Thyroid gland (tissue), 4 donors: ENCODE data around the gene BTRC. TPM values are rescaled to one million over a fixed set of nuclear protein-coding genes. Genes with fewer than 3 reads are reported as not detected.

Source experiments
- DNase-seq, 2 donors: peaks; one replicate each; pipeline ENCODE4 v3.0.0-alpha.2; 2019
- H3K27ac ChIP-seq, 3 donors: fragments of 200-600 bp; sonication (generic); 1 replicate in 2 of 3; 2 replicates in 1 of 3; pipeline ENCODE4 v1.5.1; 2016 to 2019; ENCODE audit warnings: mild to moderate bottlenecking in 1 of 3, moderate library complexity in 1 of 3
- H3K27me3 ChIP-seq: fragments of 200-600 bp; sonication (generic); one replicate; pipeline ENCODE4 v1.5.1; 2019
- H3K36me3 ChIP-seq, 2 donors: fragments of 200-600 bp; sonication (generic); one replicate each; pipeline ENCODE4 v1.5.1; 2016 to 2019
- H3K4me1 ChIP-seq, 2 donors: fragments of 200-600 bp; sonication (generic); one replicate each; pipeline ENCODE4 v1.5.1; 2017 to 2019
- H3K4me3 ChIP-seq, 3 donors: fragments of 200-600 bp; sonication (generic); replicated peaks in 1 of 3; 1 replicate in 2 of 3; 2 replicates in 1 of 3; pipeline ENCODE4 v1.5.1; 2016; ENCODE audit warnings: mild to moderate bottlenecking in 1 of 3
- H3K9me3 ChIP-seq: fragments of 200-600 bp; sonication (generic); one replicate; pipeline ENCODE4 v1.5.1; 2017
- CTCF ChIP-seq, 6 experiments: fragments of 200-600 bp in 3 of 6; fragments of 450-650 bp in 3 of 6; sonication (generic) in 3 of 6; IDR thresholded peaks; one replicate each; pipeline ENCODE4 v1.5.1; 2016 to 2019; ENCODE audit warnings: antibody characterized with exemption in 6 of 6, mild to moderate bottlenecking in 2 of 6, inconsistent platforms in 1 of 6, moderate library complexity in 1 of 6
- POLR2A ChIP-seq, 2 donors: fragments of 450-650 bp; IDR thresholded peaks; one replicate each; pipeline ENCODE4 v1.6.1; 2017; ENCODE audit warnings: antibody characterized with exemption in 2 of 2, mild to moderate bottlenecking in 2 of 2, moderate library complexity in 1 of 2
- WGBS, 2 donors: methylation state at CpG; one replicate each; pipeline ENCODE4 v1.1.5; 2017; 5-methylcytosine and 5-hydroxymethylcytosine counted together
- intact Hi-C: fragments of 100-400 bp; cut with DNase I; formaldehyde crosslinking; loops from one replicate; pipeline ENCODE4 v1.15.1; 2023
- total RNA-seq, 4 donors: library from RNA; depleted of rRNA; stranded (reverse); fragments of >200 nt; gene quantifications; one replicate each; pipeline ENCODE4 v1.2.3, GENCODE V29; 2016

The BTRC gene
- total RNA-seq, 4 donors from 2014 or later: 14.5 to 70.4 (median 22.7) TPM

- Histone ChIP-seq H3K27ac (no peak overlapping the region), H3K4me3 (no peak overlapping the region), H3K27me3 (peaks cover 11% of the 10 kb centered on the region), H3K4me1 (peaks cover 6 to 20% of the 10 kb centered on the region in 2 donors), H3K36me3 (no peaks in the 10 kb centered on the region), H3K9me3 (no peaks in the 10 kb centered on the region)
- TF ChIP-seq POLR2A (IDR thresholded peaks at IDR 0.05) (no peak), CTCF (IDR thresholded peaks at IDR 0.05) (no peak)
- 19 to 45% methylated on average over 16 to 28 of the region's 59 CpGs for WGBS, 2 donors
- intact Hi-C loops: loop anchor here (5.0 kb wide), 1 partner anchor 294 kb away; no protein-coding TSS in a partner anchor
- DNase-seq: no peak
Observed at GRCh38 chr10:101566333-101567164, 212.6 kb downstream of the BTRC start.

DNA sequence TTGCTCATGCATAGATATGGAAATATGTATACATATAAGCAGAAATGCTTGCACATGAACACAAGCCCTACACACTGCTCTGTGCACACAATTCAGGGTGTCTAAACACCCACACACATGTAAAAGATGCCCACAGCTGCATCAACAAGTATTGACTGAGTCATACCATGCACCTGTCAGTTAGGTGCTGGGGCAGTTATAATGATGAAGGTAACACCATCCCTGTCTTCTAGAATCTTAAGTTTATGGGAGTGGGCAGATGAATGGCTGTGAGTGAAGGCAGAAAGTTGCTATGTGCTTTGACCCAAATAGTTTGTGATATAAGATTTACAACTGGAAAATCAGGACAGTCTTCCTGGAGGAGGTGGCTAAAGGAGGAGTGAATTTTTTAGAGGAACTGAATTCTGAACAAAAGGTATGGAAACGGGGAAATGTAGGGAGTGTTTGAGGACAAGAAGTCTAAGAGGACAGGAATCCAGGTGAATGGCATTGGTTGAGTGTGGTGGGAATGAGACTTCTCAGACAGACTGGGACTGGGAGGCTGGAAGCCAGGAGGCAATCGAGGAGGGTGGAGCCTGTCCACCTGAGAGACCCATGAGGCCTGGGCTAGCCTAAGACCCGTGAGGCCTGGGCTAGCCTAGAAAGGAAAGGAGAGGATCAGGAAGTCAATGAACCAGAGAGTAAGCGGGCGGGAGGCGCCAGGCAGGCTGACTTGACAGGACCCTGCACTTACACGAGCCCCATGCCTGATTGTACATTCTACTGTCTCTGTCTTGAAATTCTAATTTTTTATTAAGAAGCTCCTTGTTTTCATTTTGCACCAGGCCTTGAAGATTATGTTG, 213.4 kb downstream of the BTRC start:
- intact Hi-C loops: loop anchor here (5.0 kb wide), 1 partner anchor 295 kb away; no protein-coding TSS in a partner anchor
- Histone ChIP-seq H3K4me1 (peaks cover 6 to 20% of the 10 kb centered on the region in 2 donors), H3K4me3 (no peak overlapping the region), H3K27ac (no peak overlapping the region), H3K9me3 (no peaks in the 10 kb centered on the region), H3K27me3 (peaks cover 11% of the 10 kb centered on the region), H3K36me3 (no peaks in the 10 kb centered on the region)
- WGBS, 2 donors: 51 to 53% methylated on average over 7 of the region's 7 CpGs
- no peak for DNase-seq
- no peak for TF ChIP-seq POLR2A (IDR thresholded peaks at IDR 0.05)
- no peak for TF ChIP-seq CTCF (IDR thresholded peaks at IDR 0.05)

DNA sequence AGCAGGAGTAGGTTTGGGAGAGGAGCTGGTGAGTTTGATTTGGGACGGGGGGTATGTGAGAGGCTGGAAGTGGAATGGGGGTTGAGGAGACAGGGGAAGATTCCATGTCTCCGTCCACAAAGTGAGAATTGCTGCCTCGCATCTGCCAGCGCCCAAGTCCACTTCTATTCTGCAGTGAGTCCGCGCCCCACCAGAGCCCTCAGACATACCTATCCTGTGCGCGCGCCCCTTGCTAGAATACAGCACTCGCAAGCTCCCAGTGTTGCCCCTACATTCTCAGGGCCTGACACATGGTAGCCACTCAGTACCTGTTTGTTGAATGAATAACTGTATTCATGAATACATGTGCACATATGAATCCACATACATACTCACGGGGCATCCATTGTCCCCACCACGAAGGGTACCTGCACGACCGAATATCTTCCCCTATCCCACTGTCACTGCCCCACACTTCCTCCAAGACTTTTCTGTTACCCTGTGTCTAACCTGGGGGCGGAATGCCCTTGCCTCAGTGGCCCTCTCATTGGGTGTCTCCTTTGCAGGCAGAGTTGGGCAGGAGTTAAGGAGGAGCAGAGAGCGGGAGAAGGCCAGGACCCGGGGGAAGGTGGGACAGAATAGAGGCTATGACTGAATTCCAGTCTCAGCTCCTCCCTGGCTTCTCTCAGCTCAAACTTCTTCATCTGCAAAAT, 214.2 kb downstream of the BTRC start:
- intact Hi-C loops: loop anchor here (5.0 kb wide), 1 partner anchor 296 kb away; no protein-coding TSS in a partner anchor
- H3K4me1 ChIP-seq: peaks cover 6 to 20% of the 10 kb centered on the region in 2 donors
- no peaks in the 10 kb centered on the region for H3K36me3 ChIP-seq
- H3K27me3 ChIP-seq: peaks cover 11% of the 10 kb centered on the region
- DNase-seq: no peak
- H3K9me3 ChIP-seq: no peaks in the 10 kb centered on the region
- no peak overlapping the region for H3K4me3 ChIP-seq
- 82 to 87% methylated on average over 16 to 17 of the region's 17 CpGs for WGBS, 2 donors
- no peak overlapping the region for H3K27ac ChIP-seq
- no peak for TF ChIP-seq CTCF (IDR thresholded peaks at IDR 0.05)
- no peak for TF ChIP-seq POLR2A (IDR thresholded peaks at IDR 0.05)

GRCh38 chr10:101569323-101569621, 215.3 kb downstream of the BTRC start:
- peaks cover 11% of the 10 kb centered on the region for H3K27me3 ChIP-seq
- WGBS, 2 donors: 7 to 10% methylated on average over 8 to 11 of the region's 11 CpGs
- TF ChIP-seq CTCF (IDR thresholded peaks at IDR 0.05): no peak
- TF ChIP-seq POLR2A (IDR thresholded peaks at IDR 0.05): no peak
- no peak overlapping the region for H3K27ac ChIP-seq
- intact Hi-C loops: loop anchor here (5.0 kb wide), 1 partner anchor 297 kb away; no protein-coding TSS in a partner anchor
- no peaks in the 10 kb centered on the region for H3K9me3 ChIP-seq
- no peak overlapping the region for H3K4me3 ChIP-seq
- no peak for DNase-seq
- no peaks in the 10 kb centered on the region for H3K36me3 ChIP-seq
- peaks cover 6 to 20% of the 10 kb centered on the region in 2 donors for H3K4me1 ChIP-seq
